Retinal pigment epithelial cell (primary cell): ENCODE results near the gene PFN4.

Experiments
- DNase-seq: peaks from one replicate; pipeline ENCODE4 v3.0.0-alpha.2; 2010; ENCODE audit warnings: low read depth
- H3K4me3 ChIP-seq: 2 replicates; pipeline ENCODE4 v1.5.1; 2011; ENCODE audit warnings: mild to moderate bottlenecking, low read length, control low read depth, moderate library complexity
- CTCF ChIP-seq: conservative IDR thresholded peaks from 2 replicates; pipeline ENCODE4 v1.5.1; 2011; ENCODE audit warnings: low read depth, low read length, control low read depth, inconsistent platforms

Gene PFN4

GRCh38 chr2:24123195-24123921, at the start of gene PFN4, which contains the start of gene FAM228B:
Gene PFN4 (minus strand): TSS chr2:24123334. CDS start chr2:24122535, 799 bp downstream.
Gene FAM228B (plus strand): TSS chr2:24123469. CDS start chr2:24124362, 893 bp downstream.
- DNase-seq: peak; percentile 43
- TF ChIP-seq CTCF: no peak
- peak within 1 kb of the TSS; percentile 74 for H3K4me3 ChIP-seq

GRCh38 chr2:24169023-24169422, 45.9 kb upstream of the PFN4 start:
- H3K4me3 ChIP-seq: no peak overlapping the region
- no peak for TF ChIP-seq CTCF
- DNase-seq: no peak

- TF ChIP-seq CTCF: peak; percentile 68
- no peak for DNase-seq
- no peak overlapping the region for H3K4me3 ChIP-seq
These were observed 41.4 kb upstream of the PFN4 start for GRCh38 chr2:24164416-24164973.

GRCh38 chr2:24163601-24164000, 40.5 kb upstream of the PFN4 start:
- no peak overlapping the region for H3K4me3 ChIP-seq
- DNase-seq: no peak
- TF ChIP-seq CTCF: no peak

GRCh38 chr2:24163186-24163585, 40.1 kb upstream of the PFN4 start:
- no peak for TF ChIP-seq CTCF
- DNase-seq: no peak

GRCh38 chr2:24162494-24162893, 39.4 kb upstream of the PFN4 start:
- no peak overlapping the region for H3K4me3 ChIP-seq
- no peak for TF ChIP-seq CTCF

More at GRCh38 chr2:24163186-24163585, 40.1 kb upstream of the PFN4 start:
- no peak overlapping the region for H3K4me3 ChIP-seq

GRCh38 chr2:24160761-24161160, 37.6 kb upstream of the PFN4 start:
- TF ChIP-seq CTCF: no peak
- no peak overlapping the region for H3K4me3 ChIP-seq
- DNase-seq: no peak

More at GRCh38 chr2:24162494-24162893, 39.4 kb upstream of the PFN4 start:
- no peak for DNase-seq
